Esophagus muscularis mucosa (tissue), 3 donors: Measurements from ENCODE around the gene ADCY3.

Experiments used
- POLR2AphosphoS5 ChIP-seq, 2 donors: sonication (generic); formaldehyde crosslinking; IDR thresholded peaks; one replicate each; pipeline ENCODE4 v1.6.1; 2017; ENCODE audit warnings: antibody characterized with exemption in 2 of 2
- TF ChIP-seq, protein P1 (sequence below), 3 experiments: fragments of 200-600 bp in 2 of 3; fragments of 450-650 bp in 1 of 3; sonication (generic) in 2 of 3; IDR thresholded peaks; one replicate each; pipeline ENCODE4 v1.5.1; 2017 to 2019; ENCODE audit warnings: antibody characterized with exemption in 3 of 3, mild to moderate bottlenecking in 2 of 3, moderate library complexity in 1 of 3

DNA sequence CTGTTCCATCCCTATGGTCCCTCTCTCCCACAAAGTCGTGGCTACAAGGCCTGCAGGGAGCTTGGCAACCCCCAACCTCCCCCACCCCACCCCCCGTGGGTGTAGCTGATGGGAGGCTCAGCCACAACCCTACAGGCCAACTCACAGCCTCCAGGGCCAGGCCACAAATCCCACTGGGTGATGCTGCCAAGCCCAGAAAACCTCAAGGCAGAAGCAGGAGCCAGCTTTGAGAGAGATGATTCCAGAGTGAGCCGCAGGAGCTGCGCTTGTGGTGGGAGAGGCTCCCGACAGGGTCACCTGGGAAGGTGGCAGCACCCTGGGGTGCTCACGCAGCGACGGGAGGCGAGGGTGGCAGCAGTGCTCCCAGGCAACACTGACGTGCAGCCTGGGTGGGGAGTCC lies 44.8 kb downstream of the ADCY3 start:
- TF ChIP-seq POLR2AphosphoS5 (IDR thresholded peaks at IDR 0.05), result no peak
- TF ChIP-seq, protein P1, sequence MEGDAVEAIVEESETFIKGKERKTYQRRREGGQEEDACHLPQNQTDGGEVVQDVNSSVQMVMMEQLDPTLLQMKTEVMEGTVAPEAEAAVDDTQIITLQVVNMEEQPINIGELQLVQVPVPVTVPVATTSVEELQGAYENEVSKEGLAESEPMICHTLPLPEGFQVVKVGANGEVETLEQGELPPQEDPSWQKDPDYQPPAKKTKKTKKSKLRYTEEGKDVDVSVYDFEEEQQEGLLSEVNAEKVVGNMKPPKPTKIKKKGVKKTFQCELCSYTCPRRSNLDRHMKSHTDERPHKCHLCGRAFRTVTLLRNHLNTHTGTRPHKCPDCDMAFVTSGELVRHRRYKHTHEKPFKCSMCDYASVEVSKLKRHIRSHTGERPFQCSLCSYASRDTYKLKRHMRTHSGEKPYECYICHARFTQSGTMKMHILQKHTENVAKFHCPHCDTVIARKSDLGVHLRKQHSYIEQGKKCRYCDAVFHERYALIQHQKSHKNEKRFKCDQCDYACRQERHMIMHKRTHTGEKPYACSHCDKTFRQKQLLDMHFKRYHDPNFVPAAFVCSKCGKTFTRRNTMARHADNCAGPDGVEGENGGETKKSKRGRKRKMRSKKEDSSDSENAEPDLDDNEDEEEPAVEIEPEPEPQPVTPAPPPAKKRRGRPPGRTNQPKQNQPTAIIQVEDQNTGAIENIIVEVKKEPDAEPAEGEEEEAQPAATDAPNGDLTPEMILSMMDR (IDR thresholded peaks at IDR 0.05), result no peak
